ENCODE data around the gene SRD5A3. TPM values are rescaled to one million over a fixed set of nuclear protein-coding genes. Genes with fewer than 3 reads are reported as not detected.

The SRD5A3 gene
- 0.39 and 0.61 TPM in 2 replicates for total RNA-seq (2013; cell fraction: nucleolus; rRNA removed)
- total RNA-seq (2014; rRNA removed) = 5.8 and 6.0 TPM in 2 replicates
- 4.7 and 6.4 TPM in 2 replicates for total RNA-seq (2014; rRNA removed; fragmentation: Illumina TruSeq; extraction: Trizol)
- total RNA-seq (2021) = 7.7 and 10.1 TPM in 2 replicates
- polyA plus RNA-seq (2011; ENCODE audit: low read depth) = 3.3 TPM
- 1.6 and 2.6 TPM in 2 replicates for polyA plus RNA-seq (2011; rRNA removed)
- 1.2 and 1.7 TPM in 2 replicates for polyA plus RNA-seq (2011; cell fraction: cytosol; rRNA removed)
- polyA plus RNA-seq (2011; cell fraction: nucleus; rRNA removed) = 0.27 and 0.44 TPM in 2 replicates
- polyA plus RNA-seq (2012) = 3.8 and 4.3 TPM in 2 replicates
- 7.4 and 7.9 TPM in 2 replicates for polyA plus RNA-seq (2014; fragmentation: Illumina TruSeq; extraction: Trizol)
- polyA plus RNA-seq (2014; fragmentation: Nextera tagmentation; extraction: Ambion mirVana) = 1 to 10 TPM; 1.6 to 4.5 TPM
- 5.6 and 6.4 TPM in 2 replicates for polyA plus RNA-seq (2014; rRNA removed)
- polyA plus RNA-seq (2016; fragmentation: Nextera tagmentation; extraction: Ambion mirVana) = 10 to 100 TPM; 16.1 to 20.4 TPM
- 0.67 and 0.95 TPM in 2 replicates for polyA minus RNA-seq (2011; rRNA and poly(A)+ RNA removed)
- 1.9 TPM in 1 of 2 replicates, not detected in the other for polyA minus RNA-seq (2011; cell fraction: cytosol; rRNA and poly(A)+ RNA removed)
- polyA minus RNA-seq (2011; cell fraction: nucleus; rRNA and poly(A)+ RNA removed) = 0.24 and 0.57 TPM in 2 replicates
- percentile 32 among the genes with signal in this experiment for Bru-seq, nascent RNA
- BruChase-seq, experiment 1, labeled RNA remaining after a 6-hour chase = percentile 15 among the genes with signal in this experiment
- percentile 18 among the genes with signal in this experiment for BruChase-seq, experiment 2, labeled RNA remaining after a 2-hour chase
- long read RNA-seq, experiment 1, partial matches to known transcripts = 0 of 1 reads
- long read RNA-seq, experiment 1, other reads (novel, unspliced or antisense) = 1 of 1 reads
- long read RNA-seq, experiment 2, full-length matches to known transcripts = 4 of 4 reads
- long read RNA-seq, experiment 2, partial matches to known transcripts = 0 of 4 reads
- long read RNA-seq, experiment 2, other reads (novel, unspliced or antisense) = 0 of 4 reads

GRCh38 chr4:55345980-55346850 lies at the start of gene SRD5A3:
SRD5A3 (plus strand) TSS chr4:55346242; CDS start chr4:55346337, 95 bp downstream.
- Histone ChIP-seq H3K4me3 (peak within 1 kb of the TSS; percentile 76), H3K4me2 (ENCODE audit: control insufficient read depth, insufficient read depth) (peak within 1 kb of the TSS; percentile 97), H3K79me2 (ENCODE audit: control insufficient read depth, insufficient read depth, low read length) (no peaks in the 10 kb centered on the region; the same call in 1 of the 2 replicates), H3K9ac (ENCODE audit: control insufficient read depth, insufficient read depth, low read length) (peak within 1 kb of the TSS; percentile 77), H2AFZ (ENCODE audit: control insufficient read depth, low read depth, low read length) (peak within 1 kb of the TSS; percentile 96), H3K27ac (ENCODE audit: control insufficient read depth, insufficient read depth) (peak within 1 kb of the TSS; percentile 48), H3K27me3 (replicated peaks in 1 of 2; ENCODE audit: control insufficient read depth in 2 of 2, insufficient read depth in 2 of 2, low read length in 1 of 2) (no peaks in the 10 kb centered on the region), H3K4me1 (ENCODE audit: control insufficient read depth, insufficient read depth, low read length) (no peaks in the 10 kb centered on the region), H4K20me1 (ENCODE audit: control insufficient read depth, insufficient read depth) (no peaks in the 10 kb centered on the region), H3K36me3 (ENCODE audit: control insufficient read depth in 2 of 2, insufficient read depth in 2 of 2, low read length in 1 of 2) (no peaks in the 10 kb centered on the region), H3K9me3 (replicated peaks; ENCODE audit: control insufficient read depth, insufficient read depth, low read length) (no peaks in the 10 kb centered on the region)
- ChIA-PET SMC1A (ENCODE audit: uncharacterized antibody, unreplicated experiment) (interaction anchor here (0.7 to 2.1 kb wide), 16 partner anchors 13 to 521 kb away, joined by 3 to 12 read pairs (median 4); partner anchors contain the start of gene TMEM165), RAD21 (ENCODE audit: unreplicated experiment) (interaction anchor here (0.7 to 1.6 kb wide), 9 partner anchors 34 to 520 kb away, joined by 3 to 7 read pairs (median 3); partner anchors contain the start of gene TMEM165), CTCF (interaction anchor here (0.7 to 2.4 kb wide), 41 partner anchors 10 to 602 kb away, joined by 3 to 18 read pairs (median 5); partner anchors contain the start of genes CEP135 and TMEM165), POLR2A (interaction anchor here (0.6 to 1.9 kb wide), 3 partner anchors 49 to 204 kb away, joined by 4 to 6 read pairs (median 5); partner anchors contain the start of gene TMEM165)
- no TSS peak for BruUV-seq (replicated peaks)
- 2% methylated on average over 72 of the region's 95 CpGs for WGBS (ENCODE audit: insufficient coverage, insufficient replicate concordance, low lambda C conversion rate, missing lambda C conversion rate)
- peak; percentile 70 for FAIRE-seq
- peak; percentile 19 for DNase-seq (ENCODE audit: low read depth, low spot score)
- in situ Hi-C loops (cut with MboI) = loop anchor here (10.0 kb wide), 2 partner anchors 209 to 389 kb away; no protein-coding TSS in a partner anchor
- ATAC-seq = peak; percentile 98
- intact Hi-C loops (cut with micrococcal nuclease; ENCODE audit: unreplicated experiment) = loop anchor here (1.0 to 5.0 kb wide), 5 partner anchors 51 to 956 kb away; partner anchors contain the start of gene TMEM165
- TF ChIP-seq POU2F2 (IDR thresholded peaks at IDR 0.05; ENCODE audit: borderline replicate concordance, low read depth, low read length) (no peak), TCF3 (IDR thresholded peaks at IDR 0.05; ENCODE audit: borderline replicate concordance, insufficient read depth, low read depth, low read length) (0 out of 2 replicates have a peak, but pooled peaks have one; percentile 12), HSF1 (IDR thresholded peaks at IDR 0.05; ENCODE audit: low read depth, low read length) (no peak), CBX3 (IDR thresholded peaks at IDR 0.05; ENCODE audit: borderline replicate concordance, low read depth) (no peak), SREBF1 (IDR thresholded peaks at IDR 0.05; ENCODE audit: low read length) (no peak), CHD4 (IDR thresholded peaks at IDR 0.05) (no peak), SUZ12 (IDR thresholded peaks at IDR 0.05; ENCODE audit: unreplicated experiment) (no peak), MEF2A (IDR thresholded peaks at IDR 0.05; ENCODE audit: insufficient read depth, low read depth, low read length) (0 out of 2 replicates have a peak, but pooled peaks have one; percentile 19), ATF3 (IDR thresholded peaks at IDR 0.05; ENCODE audit: borderline replicate concordance, extremely low read depth, low read depth, low read length) (no peak), SMAD1 (IDR thresholded peaks at IDR 0.05; ENCODE audit: low read depth, partially characterized antibody) (no peak), NFXL1 (IDR thresholded peaks at IDR 0.05; ENCODE audit: borderline replicate concordance) (no peak), HDAC6 (IDR thresholded peaks at IDR 0.05; ENCODE audit: unreplicated experiment) (peak; percentile 72), ZNF622 (IDR thresholded peaks at IDR 0.05) (no peak), ETV6 (conservative IDR thresholded peaks at IDR 0.05 in 1 of 2, IDR thresholded peaks at IDR 0.05 in 1 of 2; ENCODE audit: borderline replicate concordance in 1 of 2, low read depth in 1 of 2) (no peak), LARP7 (IDR thresholded peaks at IDR 0.05) (peak; percentile 92), NFIC (IDR thresholded peaks at IDR 0.05; ENCODE audit: low read depth, low read length) (no peak)

Measured in GM12878 (cell line).